Testis (tissue), 2 donors: ENCODE results near the gene RGL3.

Source experiments
- CTCF ChIP-seq, 3 experiments: fragments of 450-650 bp in 2 of 3; fragments of 200-600 bp in 1 of 3; sonication (generic) in 1 of 3; IDR thresholded peaks; one replicate each; pipeline ENCODE4 v1.5.1; 2016 to 2019; ENCODE audit warnings: antibody characterized with exemption in 3 of 3, mild to moderate bottlenecking in 2 of 3, moderate library complexity in 1 of 3
- POLR2A ChIP-seq: fragments of 450-650 bp; IDR thresholded peaks from one replicate; pipeline ENCODE4 v1.6.1; 2017; ENCODE audit warnings: antibody characterized with exemption, mild to moderate bottlenecking, moderate library complexity

GRCh38 chr19:11451327-11451870 is 32.3 kb upstream of the RGL3 start:
- TF ChIP-seq CTCF (IDR thresholded peaks at IDR 0.05) (no peak), POLR2A (no peak)
